ENCODE results near the gene LENEP. TPM values are rescaled to one million over a fixed set of nuclear protein-coding genes. Genes with fewer than 3 reads are reported as not detected.

LENEP gene
- total RNA-seq, 2 experiments from 2014 or later, result 0.78 to 2.3 TPM

- 0 out of 2 replicates have a peak, but pooled peaks cover 4% of the 10 kb centered on the region for H4K20me1 ChIP-seq (ENCODE audit: insufficient read depth, low read length)
- no TSS peak for BruUV-seq (replicated peaks)
- no peak overlapping the region for H3K27ac ChIP-seq (ENCODE audit: low read depth, low read length, poor library complexity, severe bottlenecking)
- H3K79me2 ChIP-seq (ENCODE audit: insufficient read depth, low read depth, low read length), result peaks cover 17% of the 10 kb centered on the region
- ChIA-PET POLR2A (no interaction called here), CTCF (ENCODE audit: unreplicated experiment) (no interaction called here)
- peaks cover 74% of the 10 kb centered on the region for H3K36me3 ChIP-seq (ENCODE audit: insufficient read depth, low read length)
- no peaks in the 10 kb centered on the region for H3K9me2 ChIP-seq (ENCODE audit: insufficient read depth, low read length)
- intact Hi-C loops (cut with micrococcal nuclease; ENCODE audit: unreplicated experiment), result loop anchor here (5.0 kb wide), 1 partner anchor 98 kb away; the partner anchor contains the start of gene EFNA4
- H2AFZ ChIP-seq (ENCODE audit: low read length), result no peak overlapping the region
- H3K4me1 ChIP-seq (ENCODE audit: insufficient read depth, low read length, poor library complexity, severe bottlenecking), result peaks cover 19% of the 10 kb centered on the region
- TF ChIP-seq EZH2phosphoT487 (IDR thresholded peaks at IDR 0.05; ENCODE audit: borderline replicate concordance, low read depth, low read length) (no peak), CTCF (conservative IDR thresholded peaks at IDR 0.05; ENCODE audit: low read length) (no peak)
- H3K9me3 ChIP-seq (ENCODE audit: low read length), result no peaks in the 10 kb centered on the region
- no peak for DNase-seq (ENCODE audit: low spot score)
- no peak overlapping the region for H3K4me3 ChIP-seq (ENCODE audit: low read depth, low read length, poor library complexity, severe bottlenecking)
- no peak overlapping the region for H3K4me2 ChIP-seq (ENCODE audit: low read length)
Observed at GRCh38 chr1:154964359-154964758, 29.0 kb upstream of the LENEP start.

GRCh38 chr1:154966111-154966510, 27.3 kb upstream of the LENEP start:
- peaks cover 24% of the 10 kb centered on the region for H3K4me1 ChIP-seq (ENCODE audit: insufficient read depth, low read length, poor library complexity, severe bottlenecking)
- BruUV-seq (replicated peaks), result no TSS peak
- H3K36me3 ChIP-seq (ENCODE audit: insufficient read depth, low read length), result peaks cover 78% of the 10 kb centered on the region
- H3K27ac ChIP-seq (ENCODE audit: low read depth, low read length, poor library complexity, severe bottlenecking), result no peak overlapping the region
- ChIA-PET POLR2A (interaction anchor here (2.1 kb wide), 1 partner anchor 18 kb away, joined by 5 read pairs; the partner anchor contains the start of gene FLAD1), CTCF (ENCODE audit: unreplicated experiment) (interaction anchor here (0.6 kb wide), 1 partner anchor 45 kb away, joined by 4 read pairs; no protein-coding TSS in a partner anchor)
- TF ChIP-seq EZH2phosphoT487 (IDR thresholded peaks at IDR 0.05; ENCODE audit: borderline replicate concordance, low read depth, low read length), result no peak
- TF ChIP-seq CTCF (conservative IDR thresholded peaks at IDR 0.05; ENCODE audit: low read length), result no peak
- H4K20me1 ChIP-seq (ENCODE audit: insufficient read depth, low read length), result no peaks in the 10 kb centered on the region
- peaks cover 8% of the 10 kb centered on the region for H3K79me2 ChIP-seq (ENCODE audit: insufficient read depth, low read depth, low read length)
- H3K9me2 ChIP-seq (ENCODE audit: insufficient read depth, low read length), result no peaks in the 10 kb centered on the region
- H3K4me2 ChIP-seq (ENCODE audit: low read length), result no peak overlapping the region
- H2AFZ ChIP-seq (ENCODE audit: low read length), result no peak overlapping the region
- DNase-seq (ENCODE audit: low spot score), result no peak
- no peaks in the 10 kb centered on the region for H3K9me3 ChIP-seq (ENCODE audit: low read length)
- intact Hi-C loops (cut with micrococcal nuclease; ENCODE audit: unreplicated experiment), result no loop called here
- no peak overlapping the region for H3K4me3 ChIP-seq (ENCODE audit: low read depth, low read length, poor library complexity, severe bottlenecking)

- no peak overlapping the region for H2AFZ ChIP-seq (ENCODE audit: low read length)
- H3K9me3 ChIP-seq (ENCODE audit: low read length), result no peaks in the 10 kb centered on the region
- CTCF ChIA-PET (ENCODE audit: unreplicated experiment), result no interaction called here
- peaks cover 80% of the 10 kb centered on the region for H3K36me3 ChIP-seq (ENCODE audit: insufficient read depth, low read length)
- no TSS peak for BruUV-seq (replicated peaks)
- H3K9me2 ChIP-seq (ENCODE audit: insufficient read depth, low read length), result no peaks in the 10 kb centered on the region
- no peak for DNase-seq (ENCODE audit: low spot score)
- POLR2A ChIA-PET, result interaction anchor here (2.1 kb wide), 1 partner anchor 16 kb away, joined by 5 read pairs; the partner anchor contains the start of gene FLAD1
- no peak overlapping the region for H3K4me2 ChIP-seq (ENCODE audit: low read length)
- H3K79me2 ChIP-seq (ENCODE audit: insufficient read depth, low read depth, low read length), result peaks cover 19% of the 10 kb centered on the region
- no peaks in the 10 kb centered on the region for H4K20me1 ChIP-seq (ENCODE audit: insufficient read depth, low read length)
- no peak for TF ChIP-seq CTCF (conservative IDR thresholded peaks at IDR 0.05; ENCODE audit: low read length)
- TF ChIP-seq EZH2phosphoT487 (IDR thresholded peaks at IDR 0.05; ENCODE audit: borderline replicate concordance, low read depth, low read length), result no peak
- peaks cover 31% of the 10 kb centered on the region for H3K4me1 ChIP-seq (ENCODE audit: insufficient read depth, low read length, poor library complexity, severe bottlenecking)
- H3K4me3 ChIP-seq (ENCODE audit: low read depth, low read length, poor library complexity, severe bottlenecking), result no peak overlapping the region
- no peak overlapping the region for H3K27ac ChIP-seq (ENCODE audit: low read depth, low read length, poor library complexity, severe bottlenecking)
- intact Hi-C loops (cut with micrococcal nuclease; ENCODE audit: unreplicated experiment), result no loop called here
Observed at GRCh38 chr1:154967331-154967950, 25.9 kb upstream of the LENEP start.
